Lower leg skin (tissue), 3 donors: ENCODE results near the gene GALNT18.

Experiments used
- CTCF ChIP-seq, 3 donors: fragments of 450-650 bp; IDR thresholded peaks; one replicate each; pipeline ENCODE4 v1.5.1; 2016; ENCODE audit warnings: antibody characterized with exemption in 3 of 3, mild to moderate bottlenecking in 3 of 3, moderate library complexity in 2 of 3
- POLR2A ChIP-seq, 2 donors: fragments of 450-650 bp; IDR thresholded peaks; one replicate each; pipeline ENCODE4 v1.6.1; 2016 to 2017; ENCODE audit warnings: antibody characterized with exemption in 2 of 2, mild to moderate bottlenecking in 1 of 2, moderate library complexity in 1 of 2

- no peak for TF ChIP-seq CTCF (IDR thresholded peaks at IDR 0.05)
- TF ChIP-seq POLR2A (IDR thresholded peaks at IDR 0.05): no peak
These were observed 310.6 kb downstream of the GALNT18 start for GRCh38 chr11:11311169-11311568.
